CD4-positive, CD25-positive, alpha-beta regulatory T cell (primary cell): ENCODE data around the gene ADRA1B. TPM values are rescaled to one million over a fixed set of nuclear protein-coding genes. Genes with fewer than 3 reads are reported as not detected.
"Not testable (repeated sequence)": the region's sequence is repeated elsewhere in the genome, so short reads cannot be mapped to it uniquely, and the experiment has no call there.

Experiments
- ATAC-seq, 2 donors: fragments of 150-1000 bp; cut with Tn5 transposase; one replicate each; pipeline ENCODE4 v1.10.0; 2021; ENCODE audit warnings: low read depth in 2 of 2, moderate number of reproducible peaks in 2 of 2, moderate library complexity in 1 of 2
- DNase-seq, 3 donors: peaks; one replicate each; pipeline versions ENCODE4 v3.0.0 to v3.0.0-alpha.2; 2012 to 2022; ENCODE audit warnings: mixed read lengths in 1 of 3
- H3K27ac ChIP-seq: one replicate; pipeline ENCODE4 v1.7.0; 2013; ENCODE audit warnings: mild to moderate bottlenecking, low read length; ENCODE audit not compliant: insufficient read depth, poor library complexity, severe bottlenecking
- H3K27me3 ChIP-seq: one replicate; pipeline ENCODE4 v1.7.0; 2013; ENCODE audit warnings: low read length; ENCODE audit not compliant: control insufficient read depth, insufficient read depth
- H3K36me3 ChIP-seq: one replicate; pipeline ENCODE4 v1.7.0; 2013; ENCODE audit warnings: mild to moderate bottlenecking, low read length, moderate library complexity; ENCODE audit not compliant: control insufficient read depth, insufficient read depth
- H3K4me1 ChIP-seq: 2 replicates; pipeline ENCODE4 v1.7.0; 2013; ENCODE audit warnings: mild to moderate bottlenecking, low read length; ENCODE audit not compliant: insufficient read depth, control insufficient read depth, poor library complexity, severe bottlenecking
- H3K4me3 ChIP-seq: one replicate; pipeline ENCODE4 v1.7.0; 2013; ENCODE audit warnings: low read depth, mild to moderate bottlenecking, low read length, moderate library complexity
- H3K9me3 ChIP-seq, 2 experiments: 1 replicate in 1 of 2; 2 replicates in 1 of 2; pipeline ENCODE4 v1.7.0; 2013; ENCODE audit warnings: low read length in 2 of 2, mild to moderate bottlenecking in 1 of 2, moderate library complexity in 1 of 2; ENCODE audit not compliant: control insufficient read depth in 2 of 2
- H3K27ac Mint-ChIP-seq, 3 donors: one replicate each; pipeline ENCODE4 v1.8.0; 2020 to 2022; ENCODE audit warnings: mild to moderate bottlenecking in 3 of 3, mixed read lengths in 3 of 3, moderate library complexity in 2 of 3
- H3K27me3 Mint-ChIP-seq: one replicate; pipeline ENCODE4 v1.8.0; 2022; ENCODE audit warnings: mild to moderate bottlenecking, mixed read lengths
- H3K36me3 Mint-ChIP-seq: one replicate; pipeline ENCODE4 v1.8.0; 2020; ENCODE audit warnings: mixed read lengths
- H3K4me1 Mint-ChIP-seq, 4 donors: one replicate each; pipeline ENCODE4 v1.8.0; 2020 to 2022; ENCODE audit warnings: mixed read lengths in 4 of 4, mild to moderate bottlenecking in 1 of 4
- H3K4me3 Mint-ChIP-seq, 4 donors: one replicate each; pipeline ENCODE4 v1.8.0; 2020 to 2022; ENCODE audit warnings: mild to moderate bottlenecking in 4 of 4, mixed read lengths in 4 of 4, moderate library complexity in 3 of 4
- H3K9me3 Mint-ChIP-seq, 7 donors: one replicate each; pipeline ENCODE4 v1.8.0; 2020 to 2022; ENCODE audit warnings: mixed read lengths in 7 of 7, mild to moderate bottlenecking in 3 of 7, moderate library complexity in 2 of 7
- polyA plus RNA-seq, 4 donors: library from polyadenylated mRNA; unstranded; fragments of 300-500 nt; fragmentation: Illumina TruSeq; gene quantifications; one replicate each; pipeline ENCODE4 v1.2.3, GENCODE V29; 2021
- total RNA-seq: library from RNA; stranded (reverse); gene quantifications from one replicate; pipeline ENCODE4 v1.2.3, GENCODE V29; 2022

ADRA1B gene
- total and polyA plus RNA-seq, 5 donors from 2014 or later: not detected

- not testable (repeated sequence) for H3K4me1 Mint-ChIP-seq, H3K4me3 Mint-ChIP-seq, H3K4me1 ChIP-seq, ATAC-seq, H3K4me3 ChIP-seq, H3K9me3 Mint-ChIP-seq, DNase-seq, H3K9me3 ChIP-seq, H3K27ac Mint-ChIP-seq, H3K36me3 Mint-ChIP-seq, H3K36me3 ChIP-seq, H3K27ac ChIP-seq
- peaks cover 41% of the 10 kb centered on the region for H3K27me3 Mint-ChIP-seq
- peaks cover 22% of the 10 kb centered on the region for H3K27me3 ChIP-seq
Measured at GRCh38 chr5:159965838-159966128, 49.5 kb downstream of the ADRA1B start.

DNA sequence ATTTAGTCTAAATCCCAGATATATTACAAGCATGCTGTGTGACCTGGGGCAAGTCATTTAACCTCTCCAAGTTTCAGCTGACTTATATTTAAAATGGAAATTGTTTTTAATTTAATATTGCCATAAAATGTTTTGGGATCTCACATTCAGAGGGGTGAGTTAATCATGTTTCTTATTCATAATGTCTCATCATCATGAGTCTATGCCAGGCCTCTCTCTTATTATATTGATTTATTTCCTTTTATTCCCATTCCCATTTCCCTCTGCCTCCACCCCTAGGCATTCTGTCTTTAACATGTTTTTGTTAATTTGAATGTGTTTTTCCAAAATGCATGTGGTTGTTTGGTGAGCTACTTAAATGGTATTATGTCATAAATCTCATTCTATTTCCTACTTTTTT, 53.7 kb downstream of the ADRA1B start:
- no peak overlapping the region for H3K4me3 ChIP-seq
- Mint-ChIP-seq H3K27me3 (peaks cover 71% of the 10 kb centered on the region), H3K36me3 (no peaks in the 10 kb centered on the region), H3K27ac (no peak overlapping the region), H3K4me1 (peaks cover 2 to 14% (median 5%) of the 10 kb centered on the region in 4 donors), H3K4me3 (no peak overlapping the region), H3K9me3 (peaks cover 0 to 2% (median 0%) of the 10 kb centered on the region in 7 donors)
- H3K27me3 ChIP-seq: peaks cover 38% of the 10 kb centered on the region
- no peaks in the 10 kb centered on the region for H3K9me3 ChIP-seq
- no peaks in the 10 kb centered on the region for H3K36me3 ChIP-seq
- ATAC-seq: no peak
- H3K27ac ChIP-seq: no peak overlapping the region
- no peaks in the 10 kb centered on the region for H3K4me1 ChIP-seq
- no peak for DNase-seq

DNA sequence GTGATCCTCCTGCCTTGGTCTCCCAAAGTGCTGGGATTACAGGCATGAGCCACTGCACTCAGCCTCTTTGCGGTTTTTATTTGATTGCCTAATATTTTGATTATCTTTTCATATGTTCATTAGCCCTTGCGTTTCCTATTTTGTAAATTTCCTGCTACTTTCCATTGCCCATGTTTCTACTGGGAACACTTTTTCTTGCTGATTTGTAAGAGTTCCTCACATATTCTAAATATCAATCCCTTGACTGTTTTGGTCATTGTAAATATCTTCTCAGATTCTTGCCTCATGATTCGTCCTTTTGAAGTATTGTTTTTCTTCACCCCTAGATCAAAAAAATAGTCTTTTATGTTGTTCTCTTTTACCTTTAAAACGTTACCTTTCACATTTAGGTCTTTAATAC, 54.8 kb downstream of the ADRA1B start:
- Mint-ChIP-seq H3K9me3 (peaks cover 0 to 2% (median 0%) of the 10 kb centered on the region in 7 donors), H3K4me1 (peaks cover 2 to 14% (median 5%) of the 10 kb centered on the region in 4 donors), H3K27me3 (peaks cover 67% of the 10 kb centered on the region), H3K27ac (no peak overlapping the region), H3K4me3 (peak overlapping the region in 1 of 4 donors; percentile 2), H3K36me3 (no peaks in the 10 kb centered on the region)
- no peak for ATAC-seq
- Histone ChIP-seq H3K27me3 (peaks cover 38% of the 10 kb centered on the region), H3K4me1 (no peaks in the 10 kb centered on the region), H3K27ac (no peak overlapping the region), H3K4me3 (no peak overlapping the region), H3K36me3 (no peaks in the 10 kb centered on the region), H3K9me3 (no peaks in the 10 kb centered on the region)
- no peak for DNase-seq

GRCh38 chr5:159971514-159971913, 55.2 kb downstream of the ADRA1B start:
- Mint-ChIP-seq H3K27ac (peak overlapping the region in 1 of 3 donors; percentile 10), H3K9me3 (peaks cover 0 to 2% (median 0%) of the 10 kb centered on the region in 7 donors), H3K36me3 (no peaks in the 10 kb centered on the region), H3K27me3 (peaks cover 64% of the 10 kb centered on the region), H3K4me1 (peaks cover 2 to 14% (median 5%) of the 10 kb centered on the region in 4 donors), H3K4me3 (peak overlapping the region in 3 of 4 donors; percentile 12 to 23 (median 22))
- Histone ChIP-seq H3K9me3 (no peaks in the 10 kb centered on the region), H3K4me1 (no peaks in the 10 kb centered on the region), H3K27me3 (peaks cover 34% of the 10 kb centered on the region), H3K4me3 (no peak overlapping the region), H3K27ac (no peak overlapping the region), H3K36me3 (no peaks in the 10 kb centered on the region)
- ATAC-seq (no peak), DNase-seq (no peak)

GRCh38 chr5:159971931-159972461, 55.7 kb downstream of the ADRA1B start:
- no peak overlapping the region for H3K4me3 Mint-ChIP-seq
- H3K27ac Mint-ChIP-seq: no peak overlapping the region
- H3K27me3 Mint-ChIP-seq: peaks cover 65% of the 10 kb centered on the region
- H3K4me1 ChIP-seq: no peaks in the 10 kb centered on the region
- ATAC-seq (no peak), DNase-seq (no peak)
- H3K9me3 Mint-ChIP-seq: peaks cover 0 to 2% (median 0%) of the 10 kb centered on the region in 7 donors
- no peaks in the 10 kb centered on the region for H3K36me3 ChIP-seq
- peaks cover 32% of the 10 kb centered on the region for H3K27me3 ChIP-seq
- H3K4me3 ChIP-seq: no peak overlapping the region
- no peaks in the 10 kb centered on the region for H3K36me3 Mint-ChIP-seq
- no peak overlapping the region for H3K27ac ChIP-seq
- H3K9me3 ChIP-seq: no peaks in the 10 kb centered on the region
- peaks cover 2 to 14% (median 5%) of the 10 kb centered on the region in 4 donors for H3K4me1 Mint-ChIP-seq

GRCh38 chr5:159972538-159973362, 56.5 kb downstream of the ADRA1B start:
- DNase-seq (no peak), ATAC-seq (no peak)

DNA sequence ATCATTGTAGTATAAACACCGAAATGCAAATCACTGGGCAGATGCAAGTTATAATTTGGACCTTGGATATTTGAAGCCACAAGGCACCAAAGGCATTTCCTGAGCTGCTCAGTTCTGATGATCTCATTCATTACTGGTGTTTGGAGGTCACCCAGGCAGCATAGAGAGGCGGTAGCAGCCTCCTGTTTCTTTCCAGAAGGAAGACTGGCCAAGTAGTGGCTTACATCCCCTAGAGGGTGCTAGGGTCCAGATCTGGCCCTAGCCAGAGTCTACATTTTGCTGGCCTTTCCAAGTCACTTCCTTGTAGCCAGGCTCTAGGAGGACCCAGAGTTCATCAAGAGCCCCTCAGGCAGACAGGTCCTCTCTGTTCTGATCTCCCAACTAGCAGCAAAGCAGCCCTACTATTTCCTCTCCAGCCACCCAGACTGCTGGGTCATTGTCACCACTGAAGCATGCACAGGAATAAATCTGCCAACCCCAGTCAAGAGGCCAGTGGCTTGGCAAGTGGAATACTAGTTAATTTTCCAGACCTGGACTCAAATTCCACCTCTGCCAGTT, 59.3 kb downstream of the ADRA1B start:
- no peaks in the 10 kb centered on the region for H3K9me3 Mint-ChIP-seq
- Histone ChIP-seq H3K36me3 (no peaks in the 10 kb centered on the region), H3K9me3 (no peaks in the 10 kb centered on the region), H3K4me3 (no peak overlapping the region), H3K4me1 (no peaks in the 10 kb centered on the region), H3K27me3 (peaks cover 19% of the 10 kb centered on the region), H3K27ac (no peak overlapping the region)
- H3K36me3 Mint-ChIP-seq: no peaks in the 10 kb centered on the region
- peaks cover 58% of the 10 kb centered on the region for H3K27me3 Mint-ChIP-seq
- H3K4me3 Mint-ChIP-seq: no peak overlapping the region
- ATAC-seq (no peak), DNase-seq (no peak)
- peaks cover 2 to 14% (median 5%) of the 10 kb centered on the region in 4 donors for H3K4me1 Mint-ChIP-seq
- no peak overlapping the region for H3K27ac Mint-ChIP-seq

More at GRCh38 chr5:159972538-159973362, 56.5 kb downstream of the ADRA1B start:
- H3K9me3 ChIP-seq: no peaks in the 10 kb centered on the region
- no peak overlapping the region for H3K27ac ChIP-seq
- Mint-ChIP-seq H3K4me3 (peak overlapping the region in 2 of 4 donors; percentile 41 to 66), H3K36me3 (no peaks in the 10 kb centered on the region), H3K27ac (no peak overlapping the region), H3K4me1 (peaks cover 2 to 14% (median 5%) of the 10 kb centered on the region in 4 donors), H3K27me3 (peaks cover 60% of the 10 kb centered on the region), H3K9me3 (peaks cover 0 to 2% (median 0%) of the 10 kb centered on the region in 7 donors)
- no peaks in the 10 kb centered on the region for H3K36me3 ChIP-seq
- H3K27me3 ChIP-seq: peaks cover 30% of the 10 kb centered on the region
- H3K4me3 ChIP-seq: no peak overlapping the region
- no peaks in the 10 kb centered on the region for H3K4me1 ChIP-seq
